Peyer's patch (tissue), 4 donors: ENCODE measurements around the gene PGS1.

Experiments used
- POLR2A ChIP-seq, 2 donors: fragments of 450-650 bp; IDR thresholded peaks; one replicate each; pipeline ENCODE4 v1.5.1; 2017; ENCODE audit warnings: antibody characterized with exemption in 2 of 2, mild to moderate bottlenecking in 2 of 2, moderate library complexity in 2 of 2
- TF ChIP-seq, protein P1 (sequence below), 6 experiments: fragments of 450-650 bp in 4 of 6; fragments of 200-600 bp in 2 of 6; sonication (generic) in 1 of 6; IDR thresholded peaks; one replicate each; pipeline ENCODE4 v1.5.1; 2017 to 2019; ENCODE audit warnings: antibody characterized with exemption in 6 of 6, mild to moderate bottlenecking in 3 of 6, moderate library complexity in 1 of 6

DNA sequence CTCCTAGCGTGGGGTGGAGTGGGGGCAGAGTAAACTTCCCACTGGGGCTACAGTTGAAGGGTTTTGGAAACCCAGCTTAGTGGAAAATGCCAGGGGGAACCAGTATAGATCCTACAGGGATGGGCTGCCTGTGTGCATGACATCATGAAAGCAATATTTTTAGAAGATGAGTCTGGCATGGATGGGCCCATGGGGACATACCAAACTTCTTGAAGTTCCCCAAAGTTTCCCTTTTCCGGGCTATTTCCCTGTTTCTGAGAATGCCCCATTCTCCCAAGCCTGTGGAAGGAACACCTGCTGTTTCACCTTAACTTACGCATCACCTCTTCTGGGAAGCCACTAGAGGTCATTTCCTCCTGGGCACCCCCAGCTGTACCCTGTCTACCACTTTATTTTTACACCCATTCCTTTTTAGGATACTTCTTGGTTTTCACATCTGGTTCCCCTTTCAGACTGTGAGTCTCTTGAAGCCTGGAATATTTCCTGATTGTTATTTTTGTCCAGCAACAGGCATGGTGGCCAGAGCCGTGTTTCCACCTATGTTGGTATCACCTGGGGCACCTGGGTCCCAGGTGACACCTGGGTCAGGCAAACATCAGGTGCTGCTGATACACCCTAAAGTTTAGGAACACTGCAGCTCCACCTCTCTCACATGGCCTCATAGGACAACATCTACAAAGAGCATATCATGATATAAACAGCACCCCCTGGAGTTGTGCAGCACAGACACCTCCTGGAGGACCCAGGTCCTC, 28.4 kb upstream of the PGS1 start:
- TF ChIP-seq, protein P1, sequence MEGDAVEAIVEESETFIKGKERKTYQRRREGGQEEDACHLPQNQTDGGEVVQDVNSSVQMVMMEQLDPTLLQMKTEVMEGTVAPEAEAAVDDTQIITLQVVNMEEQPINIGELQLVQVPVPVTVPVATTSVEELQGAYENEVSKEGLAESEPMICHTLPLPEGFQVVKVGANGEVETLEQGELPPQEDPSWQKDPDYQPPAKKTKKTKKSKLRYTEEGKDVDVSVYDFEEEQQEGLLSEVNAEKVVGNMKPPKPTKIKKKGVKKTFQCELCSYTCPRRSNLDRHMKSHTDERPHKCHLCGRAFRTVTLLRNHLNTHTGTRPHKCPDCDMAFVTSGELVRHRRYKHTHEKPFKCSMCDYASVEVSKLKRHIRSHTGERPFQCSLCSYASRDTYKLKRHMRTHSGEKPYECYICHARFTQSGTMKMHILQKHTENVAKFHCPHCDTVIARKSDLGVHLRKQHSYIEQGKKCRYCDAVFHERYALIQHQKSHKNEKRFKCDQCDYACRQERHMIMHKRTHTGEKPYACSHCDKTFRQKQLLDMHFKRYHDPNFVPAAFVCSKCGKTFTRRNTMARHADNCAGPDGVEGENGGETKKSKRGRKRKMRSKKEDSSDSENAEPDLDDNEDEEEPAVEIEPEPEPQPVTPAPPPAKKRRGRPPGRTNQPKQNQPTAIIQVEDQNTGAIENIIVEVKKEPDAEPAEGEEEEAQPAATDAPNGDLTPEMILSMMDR (IDR thresholded peaks at IDR 0.05), result no peak
- no peak for TF ChIP-seq POLR2A (IDR thresholded peaks at IDR 0.05)
